IMR-90 (cell line): ENCODE data around the gene ZSCAN4. TPM values are rescaled to one million over a fixed set of nuclear protein-coding genes. Genes with fewer than 3 reads are reported as not detected.
A peak's percentile ranks its signal among the peaks of the same experiment; 100 is the strongest.

ENCODE experiments used
- ATAC-seq: fragments of 200-7000 bp; cut with Tn5 transposase; 2 replicates; pipeline ENCODE4 v1.9.1; 2020; ENCODE audit warnings: low read depth, mild to moderate bottlenecking, moderate library complexity
- BruUV-seq: library from RNA; stranded (reverse); fragments of 400-500 nt; replicated peaks from 2 replicates; lab custom pipeline; 2021; lab: Mats Ljungman, UMichigan
- CTCF ChIA-PET: fragments of 300-600 bp; formaldehyde crosslinking; extraction: SDS; loops from one replicate; lab custom pipeline; 2021; ENCODE audit warnings: antibody characterized with exemption; lab: Yijun Ruan, JAX
- POLR2A ChIA-PET: fragments of 300-600 bp; sonication (Branson Sonifier 250); formaldehyde crosslinking; loops from one replicate; lab custom pipeline; 2022; ENCODE audit warnings: antibody characterized with exemption; ENCODE audit not compliant: unreplicated experiment; lab: Charles Lee
- DNase-seq: peaks from one replicate; pipeline ENCODE4 v3.0.0; 2013
- H2AFZ ChIP-seq: replicated peaks from 2 replicates; pipeline ENCODE3; 2013; ENCODE audit warnings: low read length, mild to moderate bottlenecking; ENCODE audit not compliant: poor library complexity
- H2AK5ac ChIP-seq: 2 replicates; pipeline ENCODE4 v1.6.1; 2013; ENCODE audit warnings: low read depth, low read length, inconsistent platforms
- H2AK9ac ChIP-seq: replicated peaks from 2 replicates; pipeline ENCODE3; 2013; ENCODE audit warnings: mild to moderate bottlenecking, low read depth, low read length, moderate library complexity; ENCODE audit not compliant: poor library complexity
- H2BK120ac ChIP-seq: 2 replicates; pipeline ENCODE4 v1.6.1; 2013; ENCODE audit warnings: low read depth, low read length, inconsistent platforms
- H2BK15ac ChIP-seq: 3 replicates; pipeline ENCODE4 v1.6.1; 2013; ENCODE audit warnings: low read depth, low read length, inconsistent platforms
- H2BK20ac ChIP-seq: 2 replicates; pipeline ENCODE4 v1.6.1; 2013; ENCODE audit warnings: low read depth, mild to moderate bottlenecking, inconsistent platforms, low read length, moderate library complexity
- H2BK5ac ChIP-seq: 2 replicates; pipeline ENCODE4 v1.6.1; 2013; ENCODE audit warnings: mild to moderate bottlenecking, low read depth, low read length, inconsistent platforms; ENCODE audit not compliant: poor library complexity, severe bottlenecking
- H3K14ac ChIP-seq: replicated peaks from 2 replicates; pipeline ENCODE4 v1.6.1; 2013; ENCODE audit warnings: low read depth, low read length, inconsistent platforms
- H3K18ac ChIP-seq: 2 replicates; pipeline ENCODE4 v1.6.1; 2013; ENCODE audit warnings: low read depth, low read length, control low read depth
- H3K23ac ChIP-seq: 2 replicates; pipeline ENCODE4 v1.6.1; 2013; ENCODE audit warnings: low read depth, low read length, inconsistent platforms
- H3K27ac ChIP-seq: 2 replicates; pipeline ENCODE4 v1.5.1; 2013; ENCODE audit warnings: mild to moderate bottlenecking, control low read depth, low read length; ENCODE audit not compliant: insufficient read depth
- H3K27me3 ChIP-seq: 2 replicates; pipeline ENCODE4 v1.6.1; 2013; ENCODE audit warnings: low read length; ENCODE audit not compliant: control insufficient read depth, insufficient read depth
- H3K36me3 ChIP-seq: 2 replicates; pipeline ENCODE4 v1.6.1; 2013; ENCODE audit warnings: low read length, mixed read lengths; ENCODE audit not compliant: control insufficient read depth, insufficient read depth
- H3K4ac ChIP-seq: 2 replicates; pipeline ENCODE4 v1.6.1; 2013; ENCODE audit warnings: low read depth, low read length, inconsistent platforms
- H3K4me1 ChIP-seq: 2 replicates; pipeline ENCODE4 v1.6.1; 2013; ENCODE audit warnings: low read length, mixed read lengths; ENCODE audit not compliant: control insufficient read depth, insufficient read depth
- H3K4me2 ChIP-seq: 2 replicates; pipeline ENCODE4 v1.6.1; 2013; ENCODE audit warnings: low read depth, mild to moderate bottlenecking, control low read depth, low read length, moderate library complexity
- H3K4me3 ChIP-seq: 2 replicates; pipeline ENCODE4 v1.5.1; 2013; ENCODE audit warnings: low read depth, mild to moderate bottlenecking, control low read depth, low read length, moderate library complexity; ENCODE audit not compliant: insufficient read depth
- H3K56ac ChIP-seq: 2 replicates; pipeline ENCODE4 v1.6.1; 2013; ENCODE audit warnings: low read length, inconsistent platforms; ENCODE audit not compliant: insufficient read depth; ENCODE audit errors: extremely low read depth
- H3K79me1 ChIP-seq, 2 experiments: 2 replicates each; pipeline ENCODE4 v1.6.1; 2013; ENCODE audit warnings: low read length in 2 of 2, inconsistent platforms in 1 of 2, low read depth in 1 of 2
- H3K9ac ChIP-seq: 2 replicates; pipeline ENCODE4 v1.6.1; 2013; ENCODE audit warnings: low read depth, low read length, control low read depth
- H3K9me1 ChIP-seq: 2 replicates; pipeline ENCODE4 v1.6.1; 2013; ENCODE audit warnings: low read length, inconsistent platforms; ENCODE audit not compliant: insufficient read depth
- H3K9me3 ChIP-seq: 2 replicates; pipeline ENCODE4 v1.6.1; 2013; ENCODE audit warnings: low read length; ENCODE audit not compliant: control insufficient read depth, insufficient read depth
- H4K20me1 ChIP-seq: 2 replicates; pipeline ENCODE4 v1.6.1; 2013; ENCODE audit warnings: low read length, inconsistent platforms; ENCODE audit not compliant: insufficient read depth
- H4K5ac ChIP-seq: 2 replicates; pipeline ENCODE4 v1.6.1; 2013; ENCODE audit warnings: mild to moderate bottlenecking, low read depth, low read length, control low read depth
- H4K8ac ChIP-seq, 2 experiments: 2 replicates each; pipeline ENCODE4 v1.6.1; 2013; ENCODE audit warnings: low read depth in 2 of 2, low read length in 2 of 2, control low read depth in 1 of 2, inconsistent platforms in 1 of 2
- H4K91ac ChIP-seq: 2 replicates; pipeline ENCODE4 v1.6.1; 2013; ENCODE audit warnings: low read depth, low read length, inconsistent platforms; ENCODE audit not compliant: insufficient read depth
- BHLHE40 ChIP-seq: fragments of 150-350 bp; IDR thresholded peaks from 2 replicates; pipeline ENCODE4 v1.6.1; 2016; ENCODE audit warnings: mild to moderate bottlenecking, low read depth, low read length
- CHD1 ChIP-seq: IDR thresholded peaks from 2 replicates; pipeline ENCODE4 v1.6.1; 2012; ENCODE audit warnings: low read depth, low read length, improper control_type of control experiment
- ELK1 ChIP-seq: fragments of 150-350 bp; IDR thresholded peaks from 2 replicates; pipeline ENCODE4 v1.6.1; 2016; ENCODE audit warnings: low read depth, mild to moderate bottlenecking, low read length, moderate library complexity, borderline replicate concordance
- FOS ChIP-seq: fragments of 150-350 bp; IDR thresholded peaks from 2 replicates; pipeline ENCODE4 v1.6.1; 2016; ENCODE audit warnings: low read depth, low read length
- MAFK ChIP-seq: IDR thresholded peaks from 2 replicates; pipeline ENCODE4 v1.6.1; 2012; ENCODE audit warnings: low read depth, low read length, improper control_type of control experiment
- MAZ ChIP-seq: IDR thresholded peaks from 2 replicates; pipeline ENCODE4 v1.6.1; 2012; ENCODE audit warnings: low read depth, mild to moderate bottlenecking, low read length, improper control_type of control experiment, moderate library complexity, borderline replicate concordance
- MXI1 ChIP-seq: IDR thresholded peaks from 2 replicates; pipeline ENCODE4 v1.6.1; 2012; ENCODE audit warnings: low read depth, mild to moderate bottlenecking, low read length, moderate library complexity, borderline replicate concordance
- NFE2L2 ChIP-seq: fragments of 150-350 bp; IDR thresholded peaks from 2 replicates; pipeline ENCODE4 v1.6.1; 2016; ENCODE audit warnings: low read depth, mild to moderate bottlenecking, low read length
- POLR2A ChIP-seq: IDR thresholded peaks from 2 replicates; pipeline ENCODE4 v1.6.1; 2012; ENCODE audit warnings: mild to moderate bottlenecking, low read depth, low read length
- RAD21 ChIP-seq: IDR thresholded peaks from 2 replicates; pipeline ENCODE4 v1.6.1; 2012; ENCODE audit warnings: low read length, improper control_type of control experiment
- RFX5 ChIP-seq: IDR thresholded peaks from 2 replicates; pipeline ENCODE4 v1.8.0; 2012; ENCODE audit warnings: low read depth, mild to moderate bottlenecking, low read length, moderate library complexity
- SMC3 ChIP-seq: fragments of 150-350 bp; IDR thresholded peaks from 2 replicates; pipeline ENCODE4 v1.6.1; 2016; ENCODE audit warnings: low read depth, mild to moderate bottlenecking, antibody characterized with exemption, low read length, moderate library complexity
- USF2 ChIP-seq: fragments of 150-350 bp; IDR thresholded peaks from 2 replicates; pipeline ENCODE4 v1.6.1; 2017; ENCODE audit warnings: mild to moderate bottlenecking, antibody characterized with exemption, low read length, low read depth
- WGBS, 2 experiments: methylation state at CpG; one replicate each; pipeline versions ENCODE4 v1.1.5 to v1.1.7; 2013; ENCODE audit warnings: missing lambda C conversion rate in 2 of 2; ENCODE audit not compliant: insufficient read length in 1 of 2; ENCODE audit errors: extremely low coverage in 2 of 2; 5-methylcytosine and 5-hydroxymethylcytosine counted together
- dilution Hi-C: fragments of 300-500 bp; cut with HindIII; formaldehyde crosslinking; loops from one replicate; pipeline ENCODE4 v1.14.3; 2018; ENCODE audit warnings: low sequenced_read_pairs; ENCODE audit not compliant: unreplicated experiment
- in situ Hi-C: fragments of 300-500 bp; cut with MboI; formaldehyde crosslinking; loops from 3 replicates; pipeline ENCODE4 v1.14.3; 2019; ENCODE audit warnings: low sequenced_read_pairs, inconsistent platforms, mixed read lengths
- intact Hi-C: fragments of 100-400 bp; cut with micrococcal nuclease; formaldehyde crosslinking; loops from 2 replicates; pipeline ENCODE4 v1.10.0; 2022
- polyA plus RNA-seq, 3 experiments: library from polyadenylated mRNA; depleted of rRNA; stranded (reverse); fragments of >200 nt; gene quantifications; 2 replicates each; pipeline ENCODE4 v1.2.3, GENCODE V29; 2012; ENCODE audit warnings: low replicate concordance in 1 of 3
- total RNA-seq: library from RNA; depleted of rRNA; stranded (reverse); fragments of >200 nt; gene quantifications from 2 replicates; pipeline ENCODE4 v1.2.3, GENCODE V29; 2012

ZSCAN4 gene
- total and polyA plus RNA-seq, 2 of the 4 experiments (the other 2 are of a cell fraction), result not detected

GRCh38 chr19:57665261-57665806, 3.4 kb upstream of the ZSCAN4 start:
- H2BK120ac ChIP-seq, result no peak overlapping the region
- H2BK5ac ChIP-seq, result no peak overlapping the region
- no peaks in the 10 kb centered on the region for H4K20me1 ChIP-seq
- dilution Hi-C loops, result no loop called here
- H2BK20ac ChIP-seq, result no peak overlapping the region
- no peak overlapping the region for H3K23ac ChIP-seq
- no peak overlapping the region for H2BK15ac ChIP-seq
- CTCF ChIA-PET, result no interaction called here
- no peak overlapping the region for H3K4me3 ChIP-seq
- BruUV-seq, result no TSS peak
- H3K4me1 ChIP-seq, result no peaks in the 10 kb centered on the region
- no peak overlapping the region for H2AK9ac ChIP-seq
- no peaks in the 10 kb centered on the region; the same call in none of the 2 replicates for H3K27me3 ChIP-seq
- no peak overlapping the region for H4K5ac ChIP-seq
- TF ChIP-seq USF2, result no peak
- no peak for TF ChIP-seq SMC3
- no peak for TF ChIP-seq RFX5
- TF ChIP-seq NFE2L2, result no peak
- no peak for TF ChIP-seq BHLHE40
- TF ChIP-seq ELK1, result no peak
- no peak for TF ChIP-seq RAD21
- TF ChIP-seq CHD1, result no peak
- TF ChIP-seq MAZ, result no peak
- TF ChIP-seq MXI1, result no peak
- no peak for TF ChIP-seq POLR2A
- no peak for TF ChIP-seq FOS
- no peak for TF ChIP-seq MAFK
- DNase-seq (no peak), ATAC-seq (no peak)
- POLR2A ChIA-PET, result no interaction called here
- H3K18ac ChIP-seq, result no peak overlapping the region
- no CpG with 5 or more reads among the region's 9 CpGs for WGBS, 2 experiments
- no peak overlapping the region for H3K27ac ChIP-seq
- no peaks in the 10 kb centered on the region for H3K79me1 ChIP-seq
- intact Hi-C loops, result no loop called here
- in situ Hi-C loops, result no loop called here
- peak overlapping the region; percentile 92 for H2AFZ ChIP-seq
- no peak overlapping the region for H2AK5ac ChIP-seq
- no peak overlapping the region for H3K4ac ChIP-seq
- no peaks in the 10 kb centered on the region for H3K9me1 ChIP-seq
- no peaks in the 10 kb centered on the region for H3K36me3 ChIP-seq
- H3K4me2 ChIP-seq, result no peak overlapping the region
- no peak overlapping the region for H4K8ac ChIP-seq
- H3K14ac ChIP-seq, result no peak overlapping the region
- no peak overlapping the region for H3K9ac ChIP-seq
- H3K56ac ChIP-seq, result no peak overlapping the region
- H3K9me3 ChIP-seq, result no peaks in the 10 kb centered on the region
- H4K91ac ChIP-seq, result no peak overlapping the region
